OCI-LY3 (cell line): ENCODE data around the gene AACS.

ENCODE experiments used
- EZH2phosphoT487 ChIP-seq: fragments of 200-600 bp; shearing (Covaris generic); IDR thresholded peaks from 2 replicates; pipeline ENCODE4 v1.6.1; 2018; ENCODE audit warnings: antibody characterized with exemption, mixed run types, low read depth
- TF ChIP-seq, protein P1 (sequence below): fragments of 200-600, 300-600 bp; sonication (generic); IDR thresholded peaks from 2 replicates; pipeline ENCODE4 v1.5.1; 2014; ENCODE audit warnings: antibody characterized with exemption, low read length, low read depth

- TF ChIP-seq, protein P1, sequence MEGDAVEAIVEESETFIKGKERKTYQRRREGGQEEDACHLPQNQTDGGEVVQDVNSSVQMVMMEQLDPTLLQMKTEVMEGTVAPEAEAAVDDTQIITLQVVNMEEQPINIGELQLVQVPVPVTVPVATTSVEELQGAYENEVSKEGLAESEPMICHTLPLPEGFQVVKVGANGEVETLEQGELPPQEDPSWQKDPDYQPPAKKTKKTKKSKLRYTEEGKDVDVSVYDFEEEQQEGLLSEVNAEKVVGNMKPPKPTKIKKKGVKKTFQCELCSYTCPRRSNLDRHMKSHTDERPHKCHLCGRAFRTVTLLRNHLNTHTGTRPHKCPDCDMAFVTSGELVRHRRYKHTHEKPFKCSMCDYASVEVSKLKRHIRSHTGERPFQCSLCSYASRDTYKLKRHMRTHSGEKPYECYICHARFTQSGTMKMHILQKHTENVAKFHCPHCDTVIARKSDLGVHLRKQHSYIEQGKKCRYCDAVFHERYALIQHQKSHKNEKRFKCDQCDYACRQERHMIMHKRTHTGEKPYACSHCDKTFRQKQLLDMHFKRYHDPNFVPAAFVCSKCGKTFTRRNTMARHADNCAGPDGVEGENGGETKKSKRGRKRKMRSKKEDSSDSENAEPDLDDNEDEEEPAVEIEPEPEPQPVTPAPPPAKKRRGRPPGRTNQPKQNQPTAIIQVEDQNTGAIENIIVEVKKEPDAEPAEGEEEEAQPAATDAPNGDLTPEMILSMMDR: no peak
- TF ChIP-seq EZH2phosphoT487: no peak
Measured at GRCh38 chr12:125169870-125170269, 104.6 kb downstream of the AACS start.
